A549 (cell line): ENCODE measurements around the gene CYP27B1. TPM values are rescaled to one million over a fixed set of nuclear protein-coding genes. Genes with fewer than 3 reads are reported as not detected.
A peak's percentile ranks its signal among the peaks of the same experiment; 100 is the strongest.

ENCODE experiments used
- ATAC-seq, 2 experiments: fragments of 200-7000 bp in 1 of 2; fragments of >200 bp in 1 of 2; cut with Nextera tagmentation in 1 of 2; cut with Tn5 transposase in 1 of 2; 3 replicates each; pipeline versions ENCODE4 v1.8.0 to v1.9.1; 2018 to 2020; ENCODE audit warnings: mild to moderate bottlenecking in 1 of 2, moderate library complexity in 1 of 2
- CTCF ChIA-PET: fragments of 300-600 bp; sonication (Branson Sonifier 250); formaldehyde crosslinking; extraction: SDS; loops from one replicate; lab custom pipeline; 2021; ENCODE audit warnings: antibody characterized with exemption, inconsistent platforms; lab: Yijun Ruan, JAX
- POLR2A ChIA-PET: fragments of 350-600 bp; formaldehyde crosslinking; extraction: SDS; loops from one replicate; lab custom pipeline; 2021; ENCODE audit warnings: antibody characterized with exemption, inconsistent platforms; lab: Yijun Ruan, JAX
- DNase-seq, 2 experiments: peaks; one replicate each; pipeline versions ENCODE4 v3.0.0 to v3.0.0-alpha.2; 2011 to 2016; ENCODE audit warnings: low read depth in 1 of 2, low spot score in 1 of 2
- FAIRE-seq: peaks from 2 replicates; lab custom pipeline; 2011; peaks lifted over from hg19 to GRCh38; lab: Jason Lieb, UNC
- H3K27ac ChIP-seq, 2 experiments: fragments of >200 bp; sonication (Bioruptor Twin); formaldehyde crosslinking; 3 replicates each; pipeline ENCODE4 v1.5.1; 2016 to 2017
- H3K4me1 ChIP-seq: fragments of >200 bp; sonication (Bioruptor Twin); formaldehyde crosslinking; 3 replicates; pipeline ENCODE4 v1.6.1; 2016
- H3K4me2 ChIP-seq: fragments of >200 bp; sonication (Bioruptor Twin); formaldehyde crosslinking; 3 replicates; pipeline ENCODE4 v1.6.1; 2016
- H3K4me3 ChIP-seq: fragments of >200 bp; sonication (Bioruptor Twin); formaldehyde crosslinking; 3 replicates; pipeline ENCODE4 v1.5.1; 2016
- H3K9me3 ChIP-seq: fragments of >200 bp; sonication (Bioruptor Twin); formaldehyde crosslinking; 3 replicates; pipeline ENCODE4 v1.6.1; 2016
- BHLHE40 ChIP-seq: IDR thresholded peaks from 2 replicates; pipeline ENCODE4 v1.6.1; 2012; ENCODE audit warnings: low read depth, low read length, inconsistent platforms
- CHD4 ChIP-seq: fragments of 200-600 bp; sonication (generic); IDR thresholded peaks from 2 replicates; pipeline ENCODE4 v1.6.1; 2016; ENCODE audit warnings: antibody characterized with exemption, mild to moderate bottlenecking, borderline replicate concordance
- EHF ChIP-seq: fragments of 250-450 bp; sonication (Bioruptor Pico); IDR thresholded peaks from 2 replicates; pipeline ENCODE4 v1.5.0; 2020; ENCODE audit warnings: mild to moderate bottlenecking
- EHMT2 ChIP-seq: fragments of 200-600 bp; sonication (generic); IDR thresholded peaks from 2 replicates; pipeline ENCODE4 v1.6.1; 2016; ENCODE audit warnings: antibody characterized with exemption, low read depth, mild to moderate bottlenecking, moderate library complexity
- EP300 ChIP-seq, 2 experiments: fragments of >200 bp; sonication (Bioruptor Twin); formaldehyde crosslinking; IDR thresholded peaks; 2 replicates in 1 of 2; 3 replicates in 1 of 2; pipeline ENCODE4 v1.6.1; 2016 to 2017
- ESRRA ChIP-seq: fragments of 150-350 bp; IDR thresholded peaks from 2 replicates; pipeline ENCODE4 v1.6.1; 2014; ENCODE audit warnings: mild to moderate bottlenecking, low read length, borderline replicate concordance
- FOSB ChIP-seq: fragments of 250-450 bp; sonication (Bioruptor Pico); IDR thresholded peaks from 2 replicates; pipeline ENCODE4 v1.5.0; 2020; ENCODE audit warnings: mild to moderate bottlenecking, moderate library complexity
- HDAC2 ChIP-seq: fragments of 200-600 bp; sonication (generic); IDR thresholded peaks from 2 replicates; pipeline ENCODE4 v1.6.1; 2016
- HOXA7 ChIP-seq: fragments of 250-450 bp; sonication (Bioruptor Pico); IDR thresholded peaks from 2 replicates; pipeline ENCODE4 v1.5.0; 2020; ENCODE audit warnings: mild to moderate bottlenecking, moderate library complexity
- JUN ChIP-seq, 2 experiments: fragments of >200 bp; sonication (Bioruptor Twin); formaldehyde crosslinking; IDR thresholded peaks; 2 replicates in 1 of 2; 3 replicates in 1 of 2; pipeline ENCODE4 v1.6.1; 2016 to 2017
- JUNB ChIP-seq: fragments of >200 bp; sonication (Bioruptor Twin); formaldehyde crosslinking; IDR thresholded peaks from 2 replicates; pipeline ENCODE4 v1.6.1; 2016
- MAFK ChIP-seq: fragments of 450-650 bp; IDR thresholded peaks from 2 replicates; pipeline ENCODE4 v1.6.1; 2014; ENCODE audit not compliant: partially characterized antibody
- NPAS2 ChIP-seq: fragments of 250-450 bp; sonication (Bioruptor Pico); IDR thresholded peaks from 2 replicates; pipeline ENCODE4 v1.8.0; 2022; ENCODE audit warnings: mild to moderate bottlenecking, moderate library complexity, borderline replicate concordance
- PHF8 ChIP-seq: fragments of 200-600 bp; sonication (generic); IDR thresholded peaks from 2 replicates; pipeline ENCODE4 v1.6.1; 2016; ENCODE audit warnings: low read depth, mild to moderate bottlenecking, antibody characterized with exemption, moderate library complexity, borderline replicate concordance
- POLR2A ChIP-seq: IDR thresholded peaks from 2 replicates; pipeline ENCODE4 v1.6.1; 2012; ENCODE audit warnings: mild to moderate bottlenecking, low read length
- RARB ChIP-seq: fragments of 250-450 bp; sonication (Bioruptor Pico); IDR thresholded peaks from 2 replicates; pipeline ENCODE4 v1.8.0; 2021; ENCODE audit warnings: mild to moderate bottlenecking, moderate library complexity
- SREBF2 ChIP-seq: fragments of 450-650 bp; IDR thresholded peaks from 2 replicates; pipeline ENCODE4 v1.6.1; 2014; ENCODE audit warnings: mild to moderate bottlenecking, moderate library complexity
- TP53 ChIP-seq: fragments of 250-450 bp; sonication (Bioruptor Pico); IDR thresholded peaks from 2 replicates; pipeline ENCODE4 v1.5.0; 2021; ENCODE audit warnings: mild to moderate bottlenecking, moderate library complexity
- ZC3H11A ChIP-seq: fragments of 450-650 bp; IDR thresholded peaks from 2 replicates; pipeline ENCODE4 v1.6.1; 2014; ENCODE audit warnings: antibody characterized with exemption, mild to moderate bottlenecking
- WGBS: methylation state at CpG from one replicate; pipeline ENCODE4 v1.1.6; 2017; ENCODE audit errors: missing lambda C conversion rate; 5-methylcytosine and 5-hydroxymethylcytosine counted together
- polyA plus RNA-seq, 4 experiments: library from polyadenylated mRNA; depleted of rRNA in 3 of 4; stranded (reverse); fragments of >200 nt; fragmentation: RNase III in 1 of 4; extraction: RNeasy Plus Mini Kit Qiagen cat#74134 plus additional on column Dnase treatment in 1 of 4; gene quantifications; 2 replicates in 3 of 4; 3 replicates in 1 of 4; pipeline ENCODE4 v1.2.3, GENCODE V29; 2011 to 2017
- TF ChIP-seq, protein P1 (sequence below): fragments of >200 bp; sonication (Bioruptor Twin); formaldehyde crosslinking; IDR thresholded peaks from 3 replicates; pipeline ENCODE4 v1.6.1; 2016
- TF ChIP-seq, protein P2 (sequence below): fragments of 250-450 bp; sonication (Bioruptor Pico); IDR thresholded peaks from 2 replicates; pipeline ENCODE4 v1.5.0; 2020; ENCODE audit warnings: low read depth, mild to moderate bottlenecking, moderate library complexity
- TF ChIP-seq, protein P3 (sequence below): IDR thresholded peaks from 2 replicates; pipeline ENCODE4 v1.6.1; 2012; ENCODE audit warnings: low read depth, borderline replicate concordance
- TF ChIP-seq, protein P4 (sequence below): fragments of >200 bp; sonication (Bioruptor Twin); formaldehyde crosslinking; IDR thresholded peaks from 2 replicates; pipeline ENCODE4 v1.6.1; 2016

Gene CYP27B1
- polyA plus RNA-seq, 2 of the 4 experiments (the other 2 are of a cell fraction): 1.9 to 2.3 TPM

DNA sequence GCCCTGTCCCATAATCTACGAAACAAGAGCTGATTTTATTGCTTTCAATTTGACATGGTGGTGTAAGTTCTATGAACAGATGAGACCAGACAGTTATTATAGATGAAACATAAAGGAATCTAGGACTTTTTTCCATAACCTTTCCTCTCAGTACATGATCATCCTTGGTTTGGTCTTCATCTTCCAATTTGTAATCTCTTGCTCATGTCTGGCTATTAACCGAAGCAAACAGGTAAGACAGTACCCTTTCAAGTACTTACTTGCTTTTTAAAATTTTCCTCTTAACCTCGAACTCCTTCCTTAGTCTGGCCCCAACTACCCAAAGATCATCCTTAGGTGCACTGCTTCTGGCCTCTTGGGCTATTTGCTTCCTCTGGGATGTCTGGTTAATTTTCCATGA is 20.9 kb downstream of the CYP27B1 start:
- H3K9me3 ChIP-seq: no peaks in the 10 kb centered on the region
- TF ChIP-seq HOXA7 (CRISPR knock-in tag) (no peak), JUN (IDR thresholded peaks at IDR 0.05) (peak in 1 of 2 experiments; percentile 24; a peak in 1 of 5 replicates)
- H3K4me1 ChIP-seq: peaks cover 17% of the 10 kb centered on the region
- peak overlapping the region; percentile 79 for H3K4me2 ChIP-seq
- no peak for FAIRE-seq
- ATAC-seq: no peak
- peak overlapping the region; percentile 70; the same call in 1 of the 3 replicates for H3K4me3 ChIP-seq
- no peak for DNase-seq
- POLR2A ChIA-PET: no interaction called here
- H3K27ac ChIP-seq: no peak overlapping the region; a peak in 1 of 6 replicates
- CTCF ChIA-PET: interaction anchor here (1.1 to 3.1 kb wide), 3 partner anchors 11 to 37 kb away, joined by 3 to 15 read pairs (median 14); partner anchors contain the start of gene TSFM
- WGBS: 85% methylated on average over 3 of the region's 3 CpGs

DNA sequence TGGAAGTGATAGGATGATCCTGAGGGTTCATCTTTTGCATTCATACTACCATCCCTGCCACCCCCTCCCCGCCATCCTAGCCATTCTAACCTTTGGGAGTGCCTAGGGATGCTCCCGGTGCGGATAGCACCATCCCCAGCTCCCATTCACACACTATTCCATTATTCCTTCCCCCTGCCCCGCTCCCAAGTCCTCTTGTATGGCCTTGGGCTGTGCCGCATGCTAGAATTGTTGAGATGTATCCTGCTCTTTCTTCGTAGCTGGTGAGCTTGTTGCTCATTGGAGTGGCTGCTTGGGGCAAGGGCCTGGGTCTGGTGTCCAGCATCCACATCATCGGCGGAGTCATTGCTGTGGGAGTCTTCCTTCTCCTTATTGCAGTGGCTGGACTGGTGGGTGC is 21.4 kb downstream of the CYP27B1 start:
- Histone ChIP-seq H3K4me2 (peak overlapping the region; percentile 79), H3K27ac (peak overlapping the region; percentile 93 to 98), H3K9me3 (no peaks in the 10 kb centered on the region), H3K4me1 (peaks cover 13% of the 10 kb centered on the region; the same call in 2 of the 3 replicates), H3K4me3 (peak overlapping the region; percentile 70)
- TF ChIP-seq, protein P1, sequence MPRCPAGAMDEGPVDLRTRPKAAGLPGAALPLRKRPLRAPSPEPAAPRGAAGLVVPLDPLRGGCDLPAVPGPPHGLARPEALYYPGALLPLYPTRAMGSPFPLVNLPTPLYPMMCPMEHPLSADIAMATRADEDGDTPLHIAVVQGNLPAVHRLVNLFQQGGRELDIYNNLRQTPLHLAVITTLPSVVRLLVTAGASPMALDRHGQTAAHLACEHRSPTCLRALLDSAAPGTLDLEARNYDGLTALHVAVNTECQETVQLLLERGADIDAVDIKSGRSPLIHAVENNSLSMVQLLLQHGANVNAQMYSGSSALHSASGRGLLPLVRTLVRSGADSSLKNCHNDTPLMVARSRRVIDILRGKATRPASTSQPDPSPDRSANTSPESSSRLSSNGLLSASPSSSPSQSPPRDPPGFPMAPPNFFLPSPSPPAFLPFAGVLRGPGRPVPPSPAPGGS: 0 out of 3 replicates have a peak, but pooled peaks have one; percentile 45
- 0 out of 2 replicates have a peak, but pooled peaks have one; percentile 18 for TF ChIP-seq POLR2A
- TF ChIP-seq EP300 (IDR thresholded peaks at IDR 0.05): no peak
- peak; percentile 47; the same call in 1 of the 2 replicates for TF ChIP-seq FOSB
- no peak for TF ChIP-seq RARB (CRISPR knock-in tag)
- no peak for TF ChIP-seq TP53 (CRISPR knock-in tag)
- TF ChIP-seq HOXA7 (CRISPR knock-in tag): 0 out of 2 replicates have a peak, but pooled peaks have one; percentile 46
- CTCF ChIA-PET: interaction anchor here (1.1 to 3.1 kb wide), 6 partner anchors 9 to 162 kb away, joined by 3 to 15 read pairs (median 10); partner anchors contain the start of gene TSFM
- ATAC-seq (peak; percentile 20 to 26; a peak in 4 of 6 replicates), FAIRE-seq (no peak), DNase-seq (no peak)
- WGBS: 82% methylated on average over 8 of the region's 8 CpGs
- POLR2A ChIA-PET: interaction anchor here (1.1 to 1.7 kb wide), 5 partner anchors 14 to 99 kb away, joined by 3 to 9 read pairs (median 6); partner anchors contain the start of genes EEF1AKMT3 and METTL1

DNA sequence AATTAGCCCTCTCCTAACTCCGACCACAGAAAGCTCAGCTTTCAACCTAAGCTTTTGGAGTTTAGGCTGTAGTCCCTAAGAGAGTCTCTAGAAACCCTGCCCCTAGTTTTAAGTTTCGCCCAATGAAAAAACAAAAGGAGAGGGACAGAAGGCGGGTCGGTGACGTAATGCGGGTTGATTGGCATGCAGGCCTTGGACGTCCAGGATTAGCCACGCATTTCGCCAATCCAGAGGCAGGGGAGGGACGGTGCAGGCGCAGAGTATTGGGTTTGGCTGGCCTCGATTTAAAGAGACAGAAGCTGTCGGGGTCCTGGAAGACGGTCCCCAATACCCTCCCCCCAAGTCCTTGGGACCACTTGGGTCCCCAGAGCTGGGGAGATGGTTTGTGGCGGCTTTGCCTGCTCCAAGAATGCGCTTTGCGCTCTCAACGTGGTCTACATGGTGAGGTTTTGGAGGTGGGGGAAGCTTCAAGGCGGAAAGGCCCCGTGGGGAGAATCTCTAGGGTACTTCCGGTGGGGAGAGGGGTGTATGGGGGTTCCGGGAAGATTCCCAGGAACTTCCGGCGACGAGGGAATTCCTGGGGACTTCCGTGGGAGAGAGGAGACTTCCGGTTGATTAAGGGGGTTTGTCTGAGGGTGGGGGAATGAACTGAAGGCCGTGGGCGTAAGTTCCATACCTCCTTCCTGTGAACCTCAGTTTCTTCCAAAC is 21.9 kb downstream of the CYP27B1 start, which contains the start of gene TSPAN31:
TSPAN31 (plus strand) TSS at position 263 of the 708 bp plus-strand sequence; CDS start at position 379, 116 bp downstream.
- ChIA-PET POLR2A (interaction anchor here (0.9 to 1.7 kb wide), 7 partner anchors 9 to 100 kb away, joined by 3 to 9 read pairs (median 6); partner anchors contain the start of genes CYP27B1, EEF1AKMT3 and METTL1), CTCF (interaction anchor here (1.2 to 3.1 kb wide), 6 partner anchors 9 to 162 kb away, joined by 3 to 15 read pairs (median 10); no protein-coding TSS in a partner anchor)
- Histone ChIP-seq H3K9me3 (no peaks in the 10 kb centered on the region), H3K4me3 (peak within 1 kb of the TSS; percentile 70), H3K4me2 (peak within 1 kb of the TSS; percentile 79), H3K27ac (peak within 1 kb of the TSS; percentile 93 to 98), H3K4me1 (peaks cover 13% of the 10 kb centered on the region; the same call in 2 of the 3 replicates)
- ATAC-seq (peak; percentile 84 to 93), FAIRE-seq (peak; percentile 91), DNase-seq (peak; percentile 96 to 99)
- 1% methylated on average over 27 of the region's 29 CpGs for WGBS
- TF ChIP-seq JUNB (no peak), FOSB (no peak; the same call in none of the 2 replicates), BHLHE40 (no peak), PHF8 (peak; percentile 69; the same call in 1 of the 2 replicates), ZC3H11A (no peak), ESRRA (no peak), CHD4 (no peak), SREBF2 (no peak), EHF (CRISPR knock-in tag) (no peak), EHMT2 (no peak), NPAS2 (no peak), MAFK (no peak), HDAC2 (no peak)
- TF ChIP-seq, protein P2, sequence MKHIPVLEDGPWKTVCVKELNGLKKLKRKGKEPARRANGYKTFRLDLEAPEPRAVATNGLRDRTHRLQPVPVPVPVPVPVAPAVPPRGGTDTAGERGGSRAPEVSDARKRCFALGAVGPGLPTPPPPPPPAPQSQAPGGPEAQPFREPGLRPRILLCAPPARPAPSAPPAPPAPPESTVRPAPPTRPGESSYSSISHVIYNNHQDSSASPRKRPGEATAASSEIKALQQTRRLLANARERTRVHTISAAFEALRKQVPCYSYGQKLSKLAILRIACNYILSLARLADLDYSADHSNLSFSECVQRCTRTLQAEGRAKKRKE (CRISPR knock-in tag): no peak
- TF ChIP-seq, protein P3, sequence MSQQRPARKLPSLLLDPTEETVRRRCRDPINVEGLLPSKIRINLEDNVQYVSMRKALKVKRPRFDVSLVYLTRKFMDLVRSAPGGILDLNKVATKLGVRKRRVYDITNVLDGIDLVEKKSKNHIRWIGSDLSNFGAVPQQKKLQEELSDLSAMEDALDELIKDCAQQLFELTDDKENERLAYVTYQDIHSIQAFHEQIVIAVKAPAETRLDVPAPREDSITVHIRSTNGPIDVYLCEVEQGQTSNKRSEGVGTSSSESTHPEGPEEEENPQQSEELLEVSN: no peak
- TF ChIP-seq, protein P4, sequence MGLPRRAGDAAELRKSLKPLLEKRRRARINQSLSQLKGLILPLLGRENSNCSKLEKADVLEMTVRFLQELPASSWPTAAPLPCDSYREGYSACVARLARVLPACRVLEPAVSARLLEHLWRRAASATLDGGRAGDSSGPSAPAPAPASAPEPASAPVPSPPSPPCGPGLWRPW: no peak
- TF ChIP-seq, protein P1: peak; percentile 7; the same call in 1 of the 3 replicates
